Endothelial cell of umbilical vein (primary cell): Measurements from ENCODE around the gene AMZ2. TPM values are rescaled to one million over a fixed set of nuclear protein-coding genes. Genes with fewer than 3 reads are reported as not detected.

ENCODE experiments used
- BruUV-seq: library from RNA; stranded (reverse); fragments of 400-500 nt; replicated peaks from 2 replicates; lab custom pipeline; 2021; lab: Mats Ljungman, UMichigan
- CTCF ChIA-PET: fragments of 300-600, 350-600 bp; sonication (Branson Sonifier 250); formaldehyde crosslinking; loops from one replicate; lab custom pipeline; 2021; ENCODE audit warnings: antibody characterized with exemption, inconsistent platforms; lab: Charles Lee
- POLR2A ChIA-PET: fragments of 300-600, 350-600 bp; sonication (Branson Sonifier 250); formaldehyde crosslinking; loops from one replicate; lab custom pipeline; 2021; ENCODE audit warnings: antibody characterized with exemption, inconsistent platforms; lab: Charles Lee
- DNase-seq: peaks from one replicate; pipeline ENCODE4 v3.0.0-alpha.2; 2011; ENCODE audit warnings: low read depth, low spot score
- FAIRE-seq: peaks from 2 replicates; lab custom pipeline; 2011; peaks lifted over from hg19 to GRCh38; lab: Jason Lieb, UNC
- H2AFZ ChIP-seq: 2 replicates; pipeline ENCODE4 v1.6.0; 2012; ENCODE audit warnings: low read depth, low read length, control low read depth, inconsistent platforms
- H3K27ac ChIP-seq: 2 replicates; pipeline ENCODE4 v1.5.1; 2011; ENCODE audit warnings: low read depth, mild to moderate bottlenecking, control low read depth, low read length, moderate library complexity; ENCODE audit not compliant: insufficient read depth
- H3K27me3 ChIP-seq, 2 experiments: 2 replicates each; pipeline versions ENCODE4 v1.6.0 to v1.6.1; 2011; ENCODE audit warnings: low read length in 2 of 2, mixed read lengths in 1 of 2; ENCODE audit not compliant: control insufficient read depth in 2 of 2, insufficient read depth in 2 of 2
- H3K36me3 ChIP-seq, 2 experiments: 2 replicates in 1 of 2; 3 replicates in 1 of 2; pipeline ENCODE4 v1.5.1; 2011; ENCODE audit warnings: low read length in 2 of 2, mild to moderate bottlenecking in 1 of 2, moderate library complexity in 1 of 2; ENCODE audit not compliant: control insufficient read depth in 2 of 2, insufficient read depth in 2 of 2; ENCODE audit errors: extremely low read depth in 1 of 2
- H3K4me1 ChIP-seq: 3 replicates; pipeline ENCODE4 v1.5.1; 2011; ENCODE audit warnings: mild to moderate bottlenecking, low read length; ENCODE audit not compliant: control insufficient read depth, insufficient read depth; ENCODE audit errors: extremely low read depth
- H3K4me2 ChIP-seq: 2 replicates; pipeline ENCODE4 v1.6.1; 2011; ENCODE audit warnings: low read length, control low read depth, mixed read lengths; ENCODE audit not compliant: insufficient read depth
- H3K4me3 ChIP-seq, 3 experiments: fragments of 200-600 bp in 1 of 3; sonication (generic), shearing (Covaris generic) in 1 of 3; replicated peaks in 1 of 3; 2 replicates each; pipeline ENCODE4 v1.5.1; 2011 to 2016; ENCODE audit warnings: control low read depth in 3 of 3, low read length in 3 of 3, mild to moderate bottlenecking in 2 of 3, inconsistent platforms in 1 of 3, low read depth in 1 of 3, moderate library complexity in 1 of 3; ENCODE audit not compliant: insufficient read depth in 1 of 3
- H3K79me2 ChIP-seq: 2 replicates; pipeline ENCODE4 v1.6.0; 2012; ENCODE audit warnings: low read length, inconsistent platforms; ENCODE audit not compliant: control insufficient read depth, insufficient read depth
- H3K9ac ChIP-seq: replicated peaks from 2 replicates; pipeline ENCODE3; 2011; ENCODE audit warnings: low read length, control low read depth; ENCODE audit not compliant: insufficient read depth; ENCODE audit errors: extremely low read depth
- H3K9me1 ChIP-seq: replicated peaks from 3 replicates; pipeline ENCODE4 v1.6.0; 2011; ENCODE audit warnings: mild to moderate bottlenecking, low read length; ENCODE audit not compliant: control insufficient read depth, insufficient read depth; ENCODE audit errors: extremely low read depth
- H3K9me3 ChIP-seq: replicated peaks from 2 replicates; pipeline ENCODE4 v1.5.1; 2012; ENCODE audit warnings: low read length, inconsistent platforms; ENCODE audit not compliant: control insufficient read depth, insufficient read depth
- H4K20me1 ChIP-seq: replicated peaks from 2 replicates; pipeline ENCODE3; 2011; ENCODE audit warnings: mild to moderate bottlenecking, low read length; ENCODE audit not compliant: control insufficient read depth, insufficient read depth; ENCODE audit errors: extremely low read depth
- EZH2 ChIP-seq: IDR thresholded peaks from 2 replicates; pipeline ENCODE4 v1.6.1; 2012; ENCODE audit warnings: borderline replicate concordance, low read depth, mild to moderate bottlenecking, moderate library complexity, low read length, inconsistent platforms; ENCODE audit not compliant: severe bottlenecking
- FOS ChIP-seq: IDR thresholded peaks from 2 replicates; pipeline ENCODE4 v1.6.1; 2011; ENCODE audit warnings: mild to moderate bottlenecking, low read length, moderate library complexity, borderline replicate concordance; ENCODE audit not compliant: insufficient read depth
- GATA2 ChIP-seq: IDR thresholded peaks from 2 replicates; pipeline ENCODE4 v1.7.0; 2011; ENCODE audit warnings: low read depth, mild to moderate bottlenecking, moderate library complexity, mixed read lengths, low read length; ENCODE audit not compliant: insufficient read length, insufficient read depth
- JUN ChIP-seq: IDR thresholded peaks from 2 replicates; pipeline ENCODE4 v1.6.1; 2011; ENCODE audit warnings: borderline replicate concordance, low read depth; ENCODE audit not compliant: insufficient read length, insufficient read depth
- MYC ChIP-seq: IDR thresholded peaks from one replicate; pipeline ENCODE4 v1.6.1; 2011; ENCODE audit warnings: mild to moderate bottlenecking, low read depth, low read length
- POLR2A ChIP-seq: IDR thresholded peaks from 2 replicates; pipeline ENCODE4 v1.6.1; 2012; ENCODE audit warnings: low read depth, mild to moderate bottlenecking, control low read depth, low read length
- POLR2AphosphoS5 ChIP-seq: IDR thresholded peaks from 2 replicates; pipeline ENCODE4 v1.6.1; 2012; ENCODE audit warnings: low read depth, mild to moderate bottlenecking, control low read depth, low read length, moderate library complexity; ENCODE audit not compliant: insufficient read depth
- dilution Hi-C: fragments of 300-500 bp; cut with MboI; formaldehyde crosslinking; loops from one replicate; pipeline ENCODE4 v1.15.0; 2019; ENCODE audit warnings: low sequenced_read_pairs; ENCODE audit not compliant: extremely low pct_ligation_motif_present
- intact Hi-C: fragments of 100-400 bp; cut with micrococcal nuclease; formaldehyde crosslinking; loops from one replicate; pipeline ENCODE4 v1.10.0; 2022
- polyA plus RNA-seq, 4 experiments: library from polyadenylated mRNA; depleted of rRNA in 3 of 4; stranded (reverse) in 3 of 4; unstranded in 1 of 4; fragments of >200 nt; gene quantifications; 2 replicates each; pipeline versions ENCODE4 v1.2.1 to v1.2.3, GENCODE V29; 2011 to 2012; ENCODE audit warnings: missing spikeins in 1 of 4
- total RNA-seq: library from RNA; stranded (reverse); gene quantifications from 2 replicates; pipeline ENCODE4 v1.2.3, GENCODE V29; 2021
- TF ChIP-seq, protein P1 (sequence below), 2 donors: IDR thresholded peaks; 1 replicate in 1 of 2; 2 replicates in 1 of 2; pipeline ENCODE4 v1.5.1; 2011; ENCODE audit warnings: low read length in 2 of 2, mild to moderate bottlenecking in 2 of 2, moderate library complexity in 2 of 2, control low read depth in 1 of 2, inconsistent platforms in 1 of 2, low read depth in 1 of 2; ENCODE audit not compliant: insufficient read depth in 1 of 2; ENCODE audit errors: extremely low read depth in 1 of 2
- TF ChIP-seq, protein P2 (sequence below): IDR thresholded peaks from 2 replicates; pipeline ENCODE4 v1.6.1; 2011; ENCODE audit not compliant: insufficient read depth, insufficient read length

AMZ2 gene
- total and polyA plus RNA-seq, 2 donors (not counting 3 experiments of a cell fraction or from before 2014, with no cell fraction given): 46.7 to 57.3 TPM

DNA sequence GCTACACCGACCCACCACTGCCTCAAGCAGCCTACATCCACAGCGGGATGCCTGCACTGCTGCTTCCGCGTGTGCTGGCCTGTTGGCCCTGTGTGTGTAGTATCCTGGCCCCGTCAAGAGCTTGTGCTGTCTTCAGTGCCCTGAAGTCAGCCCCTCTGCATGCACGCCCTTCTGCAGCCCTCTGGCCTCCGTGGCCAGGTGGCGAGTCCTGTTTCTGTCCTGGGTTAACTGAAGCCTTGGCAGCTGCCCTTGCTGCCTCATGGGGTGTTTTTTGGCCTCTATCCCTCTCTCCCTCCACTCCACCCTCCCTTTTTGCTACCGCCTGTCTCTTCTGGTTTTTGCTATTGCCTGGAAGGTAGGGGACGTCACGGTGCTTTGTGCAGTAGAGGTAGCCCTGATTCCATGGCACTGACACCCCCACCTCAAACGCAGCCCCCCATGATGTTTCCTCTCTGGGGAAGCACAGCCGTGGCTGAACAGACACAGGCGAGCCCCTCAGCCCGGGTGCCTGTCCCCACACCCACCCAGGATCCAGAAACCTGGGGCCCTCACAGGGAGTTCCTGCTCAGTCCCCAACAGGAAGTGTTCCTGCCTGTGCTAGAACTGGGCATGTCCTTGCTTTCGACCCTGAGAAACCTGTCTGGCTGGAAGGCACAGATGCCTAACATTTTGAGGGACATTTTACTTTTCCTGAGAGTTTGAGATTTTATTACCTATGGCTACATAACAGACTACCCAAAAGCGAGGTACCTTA, 18.8 kb upstream of the AMZ2 start:
- TF ChIP-seq, protein P1, sequence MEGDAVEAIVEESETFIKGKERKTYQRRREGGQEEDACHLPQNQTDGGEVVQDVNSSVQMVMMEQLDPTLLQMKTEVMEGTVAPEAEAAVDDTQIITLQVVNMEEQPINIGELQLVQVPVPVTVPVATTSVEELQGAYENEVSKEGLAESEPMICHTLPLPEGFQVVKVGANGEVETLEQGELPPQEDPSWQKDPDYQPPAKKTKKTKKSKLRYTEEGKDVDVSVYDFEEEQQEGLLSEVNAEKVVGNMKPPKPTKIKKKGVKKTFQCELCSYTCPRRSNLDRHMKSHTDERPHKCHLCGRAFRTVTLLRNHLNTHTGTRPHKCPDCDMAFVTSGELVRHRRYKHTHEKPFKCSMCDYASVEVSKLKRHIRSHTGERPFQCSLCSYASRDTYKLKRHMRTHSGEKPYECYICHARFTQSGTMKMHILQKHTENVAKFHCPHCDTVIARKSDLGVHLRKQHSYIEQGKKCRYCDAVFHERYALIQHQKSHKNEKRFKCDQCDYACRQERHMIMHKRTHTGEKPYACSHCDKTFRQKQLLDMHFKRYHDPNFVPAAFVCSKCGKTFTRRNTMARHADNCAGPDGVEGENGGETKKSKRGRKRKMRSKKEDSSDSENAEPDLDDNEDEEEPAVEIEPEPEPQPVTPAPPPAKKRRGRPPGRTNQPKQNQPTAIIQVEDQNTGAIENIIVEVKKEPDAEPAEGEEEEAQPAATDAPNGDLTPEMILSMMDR (IDR thresholded peaks at IDR 0.05; ENCODE audit: extremely low read depth in 1 of 2, insufficient read depth in 1 of 2, low read depth in 1 of 2, low read length in 2 of 2): no peak
- TF ChIP-seq POLR2AphosphoS5 (no peak), JUN (no peak), MYC (no peak), GATA2 (no peak), FOS (no peak), EZH2 (no peak), POLR2A (no peak)
- TF ChIP-seq, protein P2, sequence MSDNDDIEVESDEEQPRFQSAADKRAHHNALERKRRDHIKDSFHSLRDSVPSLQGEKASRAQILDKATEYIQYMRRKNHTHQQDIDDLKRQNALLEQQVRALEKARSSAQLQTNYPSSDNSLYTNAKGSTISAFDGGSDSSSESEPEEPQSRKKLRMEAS: no peak
- dilution Hi-C loops: no loop called here
- H3K9ac ChIP-seq: no peak overlapping the region
- no peaks in the 10 kb centered on the region for H3K9me3 ChIP-seq
- DNase-seq (no peak), FAIRE-seq (no peak)
- no peaks in the 10 kb centered on the region for H3K9me1 ChIP-seq
- H3K79me2 ChIP-seq: no peaks in the 10 kb centered on the region
- H3K27me3 ChIP-seq: no peaks in the 10 kb centered on the region
- no peak overlapping the region for H3K4me2 ChIP-seq
- H3K4me3 ChIP-seq: no peak overlapping the region
- ChIA-PET CTCF (no interaction called here), POLR2A (no interaction called here)
- H3K27ac ChIP-seq: no peak overlapping the region
- no peaks in the 10 kb centered on the region for H3K4me1 ChIP-seq
- no peaks in the 10 kb centered on the region for H4K20me1 ChIP-seq
- intact Hi-C loops: no loop called here
- peaks cover 0 to 2% of the 10 kb centered on the region in 2 experiments for H3K36me3 ChIP-seq
- H2AFZ ChIP-seq: no peak overlapping the region
- BruUV-seq: no TSS peak
